Thyroid gland (tissue), 4 donors: Measurements from ENCODE around the gene ATXN1. TPM values are rescaled to one million over a fixed set of nuclear protein-coding genes. Genes with fewer than 3 reads are reported as not detected.

Experiments
- DNase-seq, 2 donors: peaks; one replicate each; pipeline ENCODE4 v3.0.0-alpha.2; 2019
- H3K27ac ChIP-seq, 3 donors: fragments of 200-600 bp; sonication (generic); 1 replicate in 2 of 3; 2 replicates in 1 of 3; pipeline ENCODE4 v1.5.1; 2016 to 2019; ENCODE audit warnings: mild to moderate bottlenecking in 1 of 3, moderate library complexity in 1 of 3
- H3K27me3 ChIP-seq: fragments of 200-600 bp; sonication (generic); one replicate; pipeline ENCODE4 v1.5.1; 2019
- H3K36me3 ChIP-seq, 2 donors: fragments of 200-600 bp; sonication (generic); one replicate each; pipeline ENCODE4 v1.5.1; 2016 to 2019
- H3K4me1 ChIP-seq, 2 donors: fragments of 200-600 bp; sonication (generic); one replicate each; pipeline ENCODE4 v1.5.1; 2017 to 2019
- H3K4me3 ChIP-seq, 3 donors: fragments of 200-600 bp; sonication (generic); replicated peaks in 1 of 3; 1 replicate in 2 of 3; 2 replicates in 1 of 3; pipeline ENCODE4 v1.5.1; 2016; ENCODE audit warnings: mild to moderate bottlenecking in 1 of 3
- H3K9me3 ChIP-seq: fragments of 200-600 bp; sonication (generic); one replicate; pipeline ENCODE4 v1.5.1; 2017
- CTCF ChIP-seq, 6 experiments: fragments of 200-600 bp in 3 of 6; fragments of 450-650 bp in 3 of 6; sonication (generic) in 3 of 6; IDR thresholded peaks; one replicate each; pipeline ENCODE4 v1.5.1; 2016 to 2019; ENCODE audit warnings: antibody characterized with exemption in 6 of 6, mild to moderate bottlenecking in 2 of 6, inconsistent platforms in 1 of 6, moderate library complexity in 1 of 6
- POLR2A ChIP-seq, 2 donors: fragments of 450-650 bp; IDR thresholded peaks; one replicate each; pipeline ENCODE4 v1.6.1; 2017; ENCODE audit warnings: antibody characterized with exemption in 2 of 2, mild to moderate bottlenecking in 2 of 2, moderate library complexity in 1 of 2
- WGBS, 2 donors: methylation state at CpG; one replicate each; pipeline ENCODE4 v1.1.5; 2017; 5-methylcytosine and 5-hydroxymethylcytosine counted together
- intact Hi-C: fragments of 100-400 bp; cut with DNase I; formaldehyde crosslinking; loops from one replicate; pipeline ENCODE4 v1.15.1; 2023
- total RNA-seq, 4 donors: library from RNA; depleted of rRNA; stranded (reverse); fragments of >200 nt; gene quantifications; one replicate each; pipeline ENCODE4 v1.2.3, GENCODE V29; 2016

ATXN1 gene
- total RNA-seq, 4 donors from 2014 or later, result 62.1 to 88.1 (median 83.0) TPM

- DNase-seq, result no peak
- no peak for TF ChIP-seq POLR2A (IDR thresholded peaks at IDR 0.05)
- no peak for TF ChIP-seq CTCF (IDR thresholded peaks at IDR 0.05)
- H3K4me1 ChIP-seq, result peaks cover 28 to 35% of the 10 kb centered on the region in 2 donors
- H3K27ac ChIP-seq, result peak overlapping the region in 1 of 3 donors; percentile 55
- H3K9me3 ChIP-seq, result no peaks in the 10 kb centered on the region
- 49 to 55% methylated on average over 7 of the region's 7 CpGs for WGBS, 2 donors
- H3K36me3 ChIP-seq, result no peaks in the 10 kb centered on the region
- H3K4me3 ChIP-seq, result no peak overlapping the region
- H3K27me3 ChIP-seq, result no peaks in the 10 kb centered on the region
- intact Hi-C loops, result no loop called here
Measured at GRCh38 chr6:16730738-16731477, 30.4 kb downstream of the ATXN1 start.

GRCh38 chr6:16729744-16730143 is 31.5 kb downstream of the ATXN1 start:
- TF ChIP-seq CTCF (IDR thresholded peaks at IDR 0.05) (no peak), POLR2A (IDR thresholded peaks at IDR 0.05) (no peak)
- intact Hi-C loops, result no loop called here
- H3K36me3 ChIP-seq, result no peaks in the 10 kb centered on the region
- no peaks in the 10 kb centered on the region for H3K9me3 ChIP-seq
- peaks cover 37 to 44% of the 10 kb centered on the region in 2 donors for H3K4me1 ChIP-seq
- no peaks in the 10 kb centered on the region for H3K27me3 ChIP-seq
- no peak overlapping the region for H3K27ac ChIP-seq
- no peak overlapping the region for H3K4me3 ChIP-seq
- 89 to 92% methylated on average over 8 of the region's 8 CpGs for WGBS, 2 donors
- DNase-seq, result no peak

GRCh38 chr6:16729183-16729691 is 32.0 kb downstream of the ATXN1 start:
- Histone ChIP-seq H3K27me3 (no peaks in the 10 kb centered on the region), H3K27ac (no peak overlapping the region), H3K4me3 (no peak overlapping the region), H3K36me3 (no peaks in the 10 kb centered on the region), H3K4me1 (peaks cover 42 to 49% of the 10 kb centered on the region in 2 donors), H3K9me3 (no peaks in the 10 kb centered on the region)
- 86 to 88% methylated on average over 7 of the region's 7 CpGs for WGBS, 2 donors
- DNase-seq, result no peak
- TF ChIP-seq POLR2A (IDR thresholded peaks at IDR 0.05) (no peak), CTCF (IDR thresholded peaks at IDR 0.05) (no peak)
- intact Hi-C loops, result no loop called here

GRCh38 chr6:16728513-16729182 is 32.6 kb downstream of the ATXN1 start:
- no peaks in the 10 kb centered on the region for H3K27me3 ChIP-seq
- WGBS, 2 donors, result 86 to 92% methylated on average over 6 of the region's 6 CpGs
- no peak overlapping the region for H3K27ac ChIP-seq
- TF ChIP-seq POLR2A (IDR thresholded peaks at IDR 0.05) (no peak), CTCF (IDR thresholded peaks at IDR 0.05) (no peak)
- no peaks in the 10 kb centered on the region for H3K36me3 ChIP-seq
- peaks cover 48 to 55% of the 10 kb centered on the region in 2 donors for H3K4me1 ChIP-seq
- no peaks in the 10 kb centered on the region for H3K9me3 ChIP-seq
- H3K4me3 ChIP-seq, result no peak overlapping the region
- intact Hi-C loops, result no loop called here
- DNase-seq, result no peak

GRCh38 chr6:16727996-16728395 is 33.3 kb downstream of the ATXN1 start:
- DNase-seq, result no peak
- H3K27ac ChIP-seq, result no peak overlapping the region

More at GRCh38 chr6:16727996-16728395, 33.3 kb downstream of the ATXN1 start:
- no peak for TF ChIP-seq CTCF (IDR thresholded peaks at IDR 0.05)
- no peak for TF ChIP-seq POLR2A (IDR thresholded peaks at IDR 0.05)
- Histone ChIP-seq H3K27me3 (no peaks in the 10 kb centered on the region), H3K9me3 (no peaks in the 10 kb centered on the region), H3K36me3 (no peaks in the 10 kb centered on the region), H3K4me1 (peaks cover 53 to 59% of the 10 kb centered on the region in 2 donors), H3K4me3 (no peak overlapping the region)
- intact Hi-C loops, result no loop called here
- WGBS, 2 donors, result 94 to 95% methylated on average over 5 of the region's 5 CpGs
